ENCODE measurements around the gene UPP1. TPM values are rescaled to one million over a fixed set of nuclear protein-coding genes. Genes with fewer than 3 reads are reported as not detected.

The UPP1 gene
- total and polyA plus RNA-seq, 2 of the 13 experiments (the other 11 are each of a cell fraction or from before 2014, with no cell fraction given) = 5.7 to 9.8 TPM

DNA sequence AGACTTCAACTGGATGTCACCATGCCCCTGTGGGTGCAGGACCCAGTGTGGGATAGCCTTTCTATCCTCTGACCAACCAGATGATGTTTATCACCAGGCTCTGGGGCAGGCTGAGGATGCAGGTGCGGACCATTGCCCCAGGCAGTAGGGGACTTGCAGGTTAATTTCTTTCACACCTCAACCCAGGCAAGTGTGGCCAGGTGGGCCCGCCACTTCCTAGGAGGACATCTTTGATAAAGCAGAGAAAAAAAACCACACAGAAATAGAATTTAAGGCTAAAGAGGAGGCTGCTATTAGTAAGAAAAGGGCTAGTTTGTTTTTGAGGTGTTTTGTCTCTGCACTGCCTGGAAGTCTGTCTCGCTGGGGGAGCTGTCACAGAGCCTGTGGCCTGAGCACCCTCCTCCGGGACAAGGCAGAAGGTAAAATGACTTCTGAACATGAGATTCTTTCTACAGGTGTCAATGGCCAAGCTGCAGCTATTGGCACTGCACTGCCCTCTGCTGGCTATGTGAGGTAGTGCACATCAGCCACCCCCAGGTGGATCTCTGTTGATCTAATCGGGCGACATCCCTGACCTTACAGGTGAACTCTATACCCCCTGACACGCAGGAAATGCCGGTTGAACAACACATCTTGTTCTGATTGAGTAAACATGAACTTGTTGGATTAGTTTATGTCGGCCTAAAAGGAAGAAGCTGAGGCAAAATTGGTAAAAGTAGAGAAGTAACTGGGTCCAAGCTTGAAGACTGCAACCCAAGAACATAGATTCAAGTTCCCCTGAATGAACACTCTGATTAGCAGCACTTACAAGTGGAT, 21.0 kb downstream of the UPP1 start (continued):
- TF ChIP-seq NAIF1 (CRISPR knock-in tag; IDR thresholded peaks at IDR 0.05; ENCODE audit: borderline replicate concordance) = no peak
- TF ChIP-seq KAT8 (CRISPR knock-in tag; IDR thresholded peaks at IDR 0.05) = peak; percentile 38; the same call in 1 of the 2 replicates
- TF ChIP-seq, protein P1, sequence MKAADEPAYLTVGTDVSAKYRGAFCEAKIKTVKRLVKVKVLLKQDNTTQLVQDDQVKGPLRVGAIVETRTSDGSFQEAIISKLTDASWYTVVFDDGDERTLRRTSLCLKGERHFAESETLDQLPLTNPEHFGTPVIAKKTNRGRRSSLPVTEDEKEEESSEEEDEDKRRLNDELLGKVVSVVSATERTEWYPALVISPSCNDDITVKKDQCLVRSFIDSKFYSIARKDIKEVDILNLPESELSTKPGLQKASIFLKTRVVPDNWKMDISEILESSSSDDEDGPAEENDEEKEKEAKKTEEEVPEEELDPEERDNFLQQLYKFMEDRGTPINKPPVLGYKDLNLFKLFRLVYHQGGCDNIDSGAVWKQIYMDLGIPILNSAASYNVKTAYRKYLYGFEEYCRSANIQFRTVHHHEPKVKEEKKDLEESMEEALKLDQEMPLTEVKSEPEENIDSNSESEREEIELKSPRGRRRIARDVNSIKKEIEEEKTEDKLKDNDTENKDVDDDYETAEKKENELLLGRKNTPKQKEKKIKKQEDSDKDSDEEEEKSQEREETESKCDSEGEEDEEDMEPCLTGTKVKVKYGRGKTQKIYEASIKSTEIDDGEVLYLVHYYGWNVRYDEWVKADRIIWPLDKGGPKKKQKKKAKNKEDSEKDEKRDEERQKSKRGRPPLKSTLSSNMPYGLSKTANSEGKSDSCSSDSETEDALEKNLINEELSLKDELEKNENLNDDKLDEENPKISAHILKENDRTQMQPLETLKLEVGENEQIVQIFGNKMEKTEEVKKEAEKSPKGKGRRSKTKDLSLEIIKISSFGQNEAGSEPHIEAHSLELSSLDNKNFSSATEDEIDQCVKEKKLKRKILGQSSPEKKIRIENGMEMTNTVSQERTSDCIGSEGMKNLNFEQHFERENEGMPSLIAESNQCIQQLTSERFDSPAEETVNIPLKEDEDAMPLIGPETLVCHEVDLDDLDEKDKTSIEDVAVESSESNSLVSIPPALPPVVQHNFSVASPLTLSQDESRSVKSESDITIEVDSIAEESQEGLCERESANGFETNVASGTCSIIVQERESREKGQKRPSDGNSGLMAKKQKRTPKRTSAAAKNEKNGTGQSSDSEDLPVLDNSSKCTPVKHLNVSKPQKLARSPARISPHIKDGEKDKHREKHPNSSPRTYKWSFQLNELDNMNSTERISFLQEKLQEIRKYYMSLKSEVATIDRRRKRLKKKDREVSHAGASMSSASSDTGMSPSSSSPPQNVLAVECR (CRISPR knock-in tag; IDR thresholded peaks at IDR 0.05; ENCODE audit: borderline replicate concordance) = peak; percentile 20; the same call in 1 of the 2 replicates
- TF ChIP-seq, protein P2, sequence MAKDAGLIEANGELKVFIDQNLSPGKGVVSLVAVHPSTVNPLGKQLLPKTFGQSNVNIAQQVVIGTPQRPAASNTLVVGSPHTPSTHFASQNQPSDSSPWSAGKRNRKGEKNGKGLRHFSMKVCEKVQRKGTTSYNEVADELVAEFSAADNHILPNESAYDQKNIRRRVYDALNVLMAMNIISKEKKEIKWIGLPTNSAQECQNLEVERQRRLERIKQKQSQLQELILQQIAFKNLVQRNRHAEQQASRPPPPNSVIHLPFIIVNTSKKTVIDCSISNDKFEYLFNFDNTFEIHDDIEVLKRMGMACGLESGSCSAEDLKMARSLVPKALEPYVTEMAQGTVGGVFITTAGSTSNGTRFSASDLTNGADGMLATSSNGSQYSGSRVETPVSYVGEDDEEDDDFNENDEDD (CRISPR knock-in tag; IDR thresholded peaks at IDR 0.05; ENCODE audit: borderline replicate concordance) = 0 out of 2 replicates have a peak, but pooled peaks have one; percentile 22
- TF ChIP-seq ARNTL (CRISPR knock-in tag; IDR thresholded peaks at IDR 0.05) = no peak
- no peak for TF ChIP-seq PHF8 (CRISPR knock-in tag; IDR thresholded peaks at IDR 0.05)
- TF ChIP-seq KDM3A (CRISPR knock-in tag; IDR thresholded peaks at IDR 0.05; ENCODE audit: low read depth) = peak; percentile 32; the same call in 1 of the 2 replicates
- TF ChIP-seq REPIN1 (CRISPR knock-in tag; IDR thresholded peaks at IDR 0.05; ENCODE audit: borderline replicate concordance, low read depth) = 0 out of 2 replicates have a peak, but pooled peaks have one; percentile 33
- TF ChIP-seq BORCS8-MEF2B (CRISPR knock-in tag; IDR thresholded peaks at IDR 0.05) = peak; percentile 68; the same call in 1 of the 2 replicates
- TF ChIP-seq, protein P3, sequence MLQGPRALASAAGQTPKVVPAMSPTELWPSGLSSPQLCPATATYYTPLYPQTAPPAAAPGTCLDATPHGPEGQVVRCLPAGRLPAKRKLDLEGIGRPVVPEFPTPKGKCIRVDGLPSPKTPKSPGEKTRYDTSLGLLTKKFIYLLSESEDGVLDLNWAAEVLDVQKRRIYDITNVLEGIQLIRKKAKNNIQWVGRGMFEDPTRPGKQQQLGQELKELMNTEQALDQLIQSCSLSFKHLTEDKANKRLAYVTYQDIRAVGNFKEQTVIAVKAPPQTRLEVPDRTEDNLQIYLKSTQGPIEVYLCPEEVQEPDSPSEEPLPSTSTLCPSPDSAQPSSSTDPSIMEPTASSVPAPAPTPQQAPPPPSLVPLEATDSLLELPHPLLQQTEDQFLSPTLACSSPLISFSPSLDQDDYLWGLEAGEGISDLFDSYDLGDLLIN (CRISPR knock-in tag; IDR thresholded peaks at IDR 0.05; ENCODE audit: borderline replicate concordance) = no peak
- peak; percentile 93 for TF ChIP-seq RAD21 (CRISPR knock-in tag; IDR thresholded peaks at IDR 0.05)
- 0 out of 2 replicates have a peak, but pooled peaks have one; percentile 37 for TF ChIP-seq FOXA3 (CRISPR knock-in tag; IDR thresholded peaks at IDR 0.05)
- no peak for TF ChIP-seq NFKB2 (CRISPR knock-in tag; IDR thresholded peaks at IDR 0.05; ENCODE audit: borderline replicate concordance)
- TF ChIP-seq HNRNPLL (IDR thresholded peaks at IDR 0.05; ENCODE audit: low read depth, low read length, poor library complexity, severe bottlenecking) = no peak
- TF ChIP-seq, protein P4, sequence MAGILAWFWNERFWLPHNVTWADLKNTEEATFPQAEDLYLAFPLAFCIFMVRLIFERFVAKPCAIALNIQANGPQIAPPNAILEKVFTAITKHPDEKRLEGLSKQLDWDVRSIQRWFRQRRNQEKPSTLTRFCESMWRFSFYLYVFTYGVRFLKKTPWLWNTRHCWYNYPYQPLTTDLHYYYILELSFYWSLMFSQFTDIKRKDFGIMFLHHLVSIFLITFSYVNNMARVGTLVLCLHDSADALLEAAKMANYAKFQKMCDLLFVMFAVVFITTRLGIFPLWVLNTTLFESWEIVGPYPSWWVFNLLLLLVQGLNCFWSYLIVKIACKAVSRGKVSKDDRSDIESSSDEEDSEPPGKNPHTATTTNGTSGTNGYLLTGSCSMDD (CRISPR knock-in tag; IDR thresholded peaks at IDR 0.05) = no peak
- TF ChIP-seq NRL (CRISPR knock-in tag; IDR thresholded peaks at IDR 0.05; ENCODE audit: borderline replicate concordance) = no peak
- TF ChIP-seq FOSL2 (CRISPR knock-in tag; IDR thresholded peaks at IDR 0.05) = peak; percentile 47
- TF ChIP-seq, protein P5, sequence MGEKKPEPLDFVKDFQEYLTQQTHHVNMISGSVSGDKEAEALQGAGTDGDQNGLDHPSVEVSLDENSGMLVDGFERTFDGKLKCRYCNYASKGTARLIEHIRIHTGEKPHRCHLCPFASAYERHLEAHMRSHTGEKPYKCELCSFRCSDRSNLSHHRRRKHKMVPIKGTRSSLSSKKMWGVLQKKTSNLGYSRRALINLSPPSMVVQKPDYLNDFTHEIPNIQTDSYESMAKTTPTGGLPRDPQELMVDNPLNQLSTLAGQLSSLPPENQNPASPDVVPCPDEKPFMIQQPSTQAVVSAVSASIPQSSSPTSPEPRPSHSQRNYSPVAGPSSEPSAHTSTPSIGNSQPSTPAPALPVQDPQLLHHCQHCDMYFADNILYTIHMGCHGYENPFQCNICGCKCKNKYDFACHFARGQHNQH (CRISPR knock-in tag; IDR thresholded peaks at IDR 0.05) = peak; percentile 70; the same call in 1 of the 2 replicates
- TF ChIP-seq NR2F6 (IDR thresholded peaks at IDR 0.05) = peak; percentile 73
- TF ChIP-seq NR2F6 (CRISPR knock-in tag; IDR thresholded peaks at IDR 0.05) = peak; percentile 87
- TF ChIP-seq ATRX (CRISPR knock-in tag; IDR thresholded peaks at IDR 0.05; ENCODE audit: borderline replicate concordance) = no peak

Measured in HepG2 (cell line).